Measurements from ENCODE around the gene TSEN2. TPM values are rescaled to one million over a fixed set of nuclear protein-coding genes. Genes with fewer than 3 reads are reported as not detected.

The TSEN2 gene
- total and polyA plus RNA-seq, 2 of the 13 experiments (the other 11 are each of a cell fraction or from before 2014, with no cell fraction given): 11.0 to 17.3 TPM

- TF ChIP-seq PAWR (CRISPR knock-in tag; IDR thresholded peaks at IDR 0.05; ENCODE audit: borderline replicate concordance) (no peak), ZNF280D (CRISPR knock-in tag; IDR thresholded peaks at IDR 0.05) (no peak)
Observed at GRCh38 chr3:12571986-12572385, 87.7 kb downstream of the TSEN2 start (continued).

DNA sequence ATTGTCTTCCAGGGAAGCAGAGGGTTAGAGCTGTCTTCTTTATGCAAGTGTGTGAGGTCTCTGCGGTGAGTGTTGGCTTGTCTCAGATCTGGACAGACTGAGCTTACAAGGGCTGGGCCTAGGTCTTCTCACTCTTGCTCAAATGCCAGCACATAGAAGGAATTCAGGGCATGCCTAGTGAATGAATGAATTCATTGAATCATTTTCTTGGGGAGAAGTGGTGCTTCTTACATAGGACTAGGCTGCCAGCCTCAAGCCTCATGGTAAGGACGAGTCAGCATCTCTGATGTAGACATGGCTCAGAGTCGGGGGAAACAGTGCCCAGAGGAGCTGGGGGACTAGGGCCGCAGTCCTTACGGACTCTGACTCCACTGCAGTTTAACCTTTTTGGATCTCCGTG is 89.9 kb downstream of the TSEN2 start:
- ATAC-seq (no peak), FAIRE-seq (no peak)
- WGBS (ENCODE audit: low lambda C conversion rate): 96% methylated on average over 6 of the region's 6 CpGs

More for the DNA sequence above, 89.9 kb downstream of the TSEN2 start:
- in situ Hi-C loops (cut with HindIII; ENCODE audit: extremely low pct_ligation_motif_present, low pct_unique_long_range_greater_than_20kb): no loop called here
- Histone ChIP-seq H3K4me3 (replicated peaks in 1 of 3; ENCODE audit: insufficient read depth in 1 of 3, low read depth in 2 of 3, low read length in 3 of 3) (no peak overlapping the region), H3K9ac (ENCODE audit: insufficient read depth, low read depth, low read length) (no peak overlapping the region), H2AFZ (ENCODE audit: low read length) (no peak overlapping the region), H3K4me2 (ENCODE audit: low read depth, low read length) (no peak overlapping the region), H4K20me1 (ENCODE audit: insufficient read depth, low read length) (no peaks in the 10 kb centered on the region), H3K27ac (ENCODE audit: extremely low read length, insufficient read depth, low read length) (no peak overlapping the region), H3K36me3 (replicated peaks in 1 of 2; ENCODE audit: control insufficient read depth in 1 of 2, insufficient read depth in 2 of 2, low read length in 2 of 2) (peaks cover 43 to 90% of the 10 kb centered on the region in 2 experiments), H3K27me3 (ENCODE audit: control insufficient read depth in 1 of 2, insufficient read depth in 2 of 2, low read length in 2 of 2) (no peaks in the 10 kb centered on the region), H3K4me1 (ENCODE audit: insufficient read depth, low read length) (no peaks in the 10 kb centered on the region), H3K79me2 (ENCODE audit: insufficient read depth, low read length) (peaks cover 6% of the 10 kb centered on the region), H3K9me3 (ENCODE audit: low read length) (no peaks in the 10 kb centered on the region)
- ChIA-PET CTCF (ENCODE audit: low intra/inter-chr PET ratio, low total read pairs) (no interaction called here), POLR2A (no interaction called here)
- no peak for TF ChIP-seq ZNF33A (CRISPR knock-in tag; IDR thresholded peaks at IDR 0.05; ENCODE audit: borderline replicate concordance)
- no peak for TF ChIP-seq ZNF12 (CRISPR knock-in tag; IDR thresholded peaks at IDR 0.05)
- no peak for TF ChIP-seq GFI1 (CRISPR knock-in tag; IDR thresholded peaks at IDR 0.05; ENCODE audit: borderline replicate concordance)
- no peak for TF ChIP-seq ELF4 (CRISPR knock-in tag; IDR thresholded peaks at IDR 0.05; ENCODE audit: borderline replicate concordance)
- TF ChIP-seq ZNF563 (CRISPR knock-in tag; IDR thresholded peaks at IDR 0.05): no peak
- TF ChIP-seq PHF8 (CRISPR knock-in tag; IDR thresholded peaks at IDR 0.05): no peak
- TF ChIP-seq HDAC1 (CRISPR knock-in tag; IDR thresholded peaks at IDR 0.05): no peak
- TF ChIP-seq ZNF501 (CRISPR knock-in tag; IDR thresholded peaks at IDR 0.05): no peak
- BruUV-seq (replicated peaks): no TSS peak
- intact Hi-C loops (cut with micrococcal nuclease; ENCODE audit: unreplicated experiment): no loop called here
- DNase-seq (ENCODE audit: low spot score): no peak
